ENCODE results near the gene ZNF675.
"Not testable (repeated sequence)": the region's sequence is repeated elsewhere in the genome, so short reads cannot be mapped to it uniquely, and the experiment has no call there.

The ZNF675 gene

DNA sequence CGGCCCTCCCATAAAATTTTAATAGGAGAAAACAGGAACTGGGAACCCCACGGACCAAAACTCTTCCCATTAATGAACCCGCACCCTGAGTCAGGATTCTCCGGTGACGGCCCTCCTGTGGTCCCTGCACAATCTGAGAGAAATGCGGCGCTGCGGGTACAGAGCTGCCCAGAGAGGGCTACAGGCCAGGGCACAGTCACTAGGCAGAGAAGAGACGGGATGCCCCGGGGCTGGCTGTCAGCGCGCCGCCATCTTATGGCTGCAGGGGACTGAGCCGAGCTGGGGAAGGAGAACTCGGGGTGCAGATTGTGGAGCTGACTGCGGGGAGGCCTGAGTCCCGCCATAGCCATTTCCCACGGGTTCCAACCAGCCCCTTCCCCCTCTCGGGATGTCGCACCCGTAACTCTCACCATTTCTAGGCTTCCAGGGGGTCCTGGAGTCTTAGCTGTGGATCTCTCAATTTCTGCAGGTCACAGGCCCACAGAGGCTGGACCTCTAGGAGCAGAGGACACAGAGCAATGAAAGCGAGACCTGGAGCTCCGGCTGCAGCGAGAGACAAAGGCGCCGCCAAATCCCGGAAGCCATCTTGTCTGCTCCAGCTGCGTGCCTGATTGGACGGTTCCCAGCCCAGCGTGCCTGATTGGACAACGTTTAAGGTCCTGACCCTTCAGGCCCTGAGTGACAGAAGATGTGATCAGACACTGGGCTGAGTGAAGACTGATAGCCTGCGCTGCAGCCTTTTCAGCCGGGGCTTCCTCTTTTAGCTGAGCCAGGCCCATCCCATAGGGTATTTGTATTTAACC lies at the start of gene ZNF675:
Gene ZNF675 (minus strand): TSS at position 592 of the 803 bp plus-strand sequence. CDS start 179 bp downstream, at position 413.
- peak; percentile 96 for DNase-seq

DNA sequence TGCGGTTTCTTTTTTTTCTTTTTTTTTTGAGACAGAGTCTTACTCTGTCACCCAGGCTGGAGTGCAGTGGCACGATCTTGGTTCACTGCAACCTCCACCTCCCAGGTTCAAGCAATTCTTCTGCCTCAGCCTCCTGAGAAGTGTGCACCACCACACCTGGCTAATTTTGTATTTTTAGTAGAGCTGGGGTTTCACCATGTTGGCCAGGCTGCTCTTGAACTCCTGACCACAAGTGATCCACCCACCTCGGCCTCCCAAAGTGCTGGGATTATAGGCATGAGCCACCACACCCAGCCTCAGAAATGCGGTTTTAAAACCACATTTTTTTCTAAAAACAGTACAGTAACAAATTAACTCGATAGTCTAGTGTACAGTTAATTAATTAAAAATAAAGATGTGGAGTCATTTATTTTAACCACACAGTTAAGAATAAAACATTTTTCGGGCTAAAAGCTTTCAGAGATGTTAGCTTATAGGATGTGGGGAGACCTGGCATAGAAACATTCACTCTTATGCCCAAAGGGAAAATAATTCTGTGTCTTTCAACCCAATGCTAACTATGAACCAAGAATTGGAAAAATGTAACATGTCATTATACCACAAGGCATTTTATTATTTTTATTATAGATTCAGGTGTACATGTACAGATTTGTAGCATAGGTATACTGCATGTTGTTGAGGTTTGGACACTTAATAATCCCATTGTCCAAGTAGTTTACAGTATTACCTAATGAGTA lies 43.9 kb upstream of the ZNF675 start:
- not testable (repeated sequence) for DNase-seq

DNA sequence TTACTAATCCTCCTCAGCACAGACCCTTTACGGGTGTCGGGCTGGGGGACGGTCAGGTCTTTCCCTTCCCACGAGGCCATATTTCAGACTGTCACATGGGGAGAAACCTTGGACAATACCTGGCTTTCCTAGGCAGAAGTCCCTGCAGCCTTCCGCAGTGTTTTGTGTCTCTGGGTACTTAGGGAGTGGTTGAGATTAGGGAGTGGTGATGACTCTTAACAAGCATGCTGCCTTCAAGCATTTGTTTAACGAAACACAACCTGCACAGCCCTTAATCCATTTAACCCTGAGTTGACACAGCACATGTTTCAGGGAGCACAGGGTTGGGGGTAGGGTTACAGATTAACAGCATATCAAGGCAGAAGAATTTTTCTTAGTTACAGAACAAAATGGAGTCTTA lies 37.1 kb upstream of the ZNF675 start:
- DNase-seq = not testable (repeated sequence)

DNA sequence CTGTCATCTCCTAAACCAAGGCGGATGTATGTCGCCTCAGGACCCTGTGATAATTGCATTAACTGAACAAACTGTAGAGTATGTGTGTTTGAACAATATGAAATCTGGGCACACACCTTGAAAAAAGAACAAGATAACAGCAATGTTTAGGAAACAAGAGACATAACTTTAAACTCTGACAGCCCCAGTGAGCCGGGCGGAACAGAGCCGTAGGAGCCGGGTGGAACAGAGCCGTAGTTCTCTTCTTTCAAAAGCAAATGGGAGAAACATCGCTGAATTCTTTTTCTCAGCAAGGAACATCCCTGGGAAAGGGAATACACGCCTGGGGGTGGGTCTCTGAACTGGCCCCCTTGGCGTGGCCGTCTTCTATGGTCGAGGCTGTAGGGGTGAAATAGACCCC lies 31.8 kb upstream of the ZNF675 start:
- DNase-seq = no peak

DNA sequence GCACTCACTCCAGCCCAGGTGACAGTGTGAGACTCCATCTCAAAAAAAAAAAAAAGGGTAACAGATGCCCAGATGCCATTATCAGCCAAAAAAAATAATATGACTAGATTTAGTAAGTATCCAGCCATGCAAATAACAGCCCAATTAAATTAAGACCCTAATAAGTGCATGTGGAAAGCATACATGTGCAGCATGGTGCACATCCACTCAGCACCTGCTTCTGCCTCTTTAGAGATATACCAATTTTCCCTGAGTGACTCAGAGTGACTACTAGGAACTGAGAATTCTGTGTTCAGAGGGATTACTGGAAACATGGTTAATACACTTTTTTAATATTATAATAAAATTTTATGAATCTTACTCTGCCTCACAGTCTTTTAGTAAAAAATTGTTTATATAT lies 29.8 kb upstream of the ZNF675 start:
- no peak for DNase-seq

DNA sequence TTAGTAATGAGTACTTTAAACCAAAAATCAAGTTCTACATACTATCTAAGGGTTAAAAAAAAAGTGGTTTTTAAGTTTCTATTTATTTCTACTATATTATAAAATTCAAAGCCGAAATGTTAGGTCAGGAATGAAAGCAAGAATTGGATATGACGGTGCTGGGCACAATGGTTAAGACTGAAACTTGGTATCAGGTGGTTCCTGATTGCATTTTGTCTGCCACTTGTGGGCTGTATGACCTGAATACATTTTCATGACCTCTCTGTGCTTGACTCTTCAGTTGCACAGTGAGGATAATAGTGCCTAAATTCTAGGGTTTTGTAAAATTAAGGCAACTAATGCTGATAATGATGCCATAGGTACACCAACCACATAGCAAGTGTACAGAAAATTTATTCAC lies 22.3 kb upstream of the ZNF675 start:
- no peak for DNase-seq

DNA sequence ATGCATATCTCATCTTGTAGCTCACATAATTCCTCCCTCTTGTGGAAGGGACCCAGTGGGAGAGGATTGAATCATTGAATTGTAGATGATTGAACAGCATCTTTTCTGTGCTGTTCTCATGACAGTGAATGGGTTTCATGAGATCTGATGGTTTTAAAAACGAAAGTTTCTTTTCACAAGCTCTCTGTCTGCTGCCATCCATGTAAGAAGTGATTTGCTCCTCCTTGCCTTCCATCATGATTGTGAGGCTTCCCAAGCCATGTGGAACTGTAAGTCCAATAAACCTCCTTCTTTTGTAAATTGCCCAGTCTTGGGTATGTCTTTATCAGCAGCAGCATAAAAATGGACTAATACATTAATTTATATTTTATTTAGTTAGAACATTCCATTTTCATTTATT lies 19.6 kb upstream of the ZNF675 start:
- DNase-seq = no peak

DNA sequence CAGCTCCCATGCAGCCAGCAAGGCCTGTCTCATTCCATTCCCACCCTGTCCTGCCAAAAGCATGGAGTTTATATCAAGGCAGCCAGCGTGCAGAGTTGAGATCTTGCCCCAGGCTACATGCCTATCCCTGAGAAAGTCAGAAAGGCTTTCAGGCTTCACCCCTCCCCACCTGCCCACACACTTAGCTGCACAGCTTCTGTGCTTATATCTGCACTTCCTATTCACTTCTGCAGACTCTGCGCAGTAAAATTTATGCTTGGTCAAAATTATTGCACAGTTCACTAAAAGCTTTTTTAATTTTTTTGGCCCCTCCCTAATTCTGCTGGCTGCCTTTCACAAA lies 12.5 kb upstream of the ZNF675 start:
- DNase-seq = no peak

DNA sequence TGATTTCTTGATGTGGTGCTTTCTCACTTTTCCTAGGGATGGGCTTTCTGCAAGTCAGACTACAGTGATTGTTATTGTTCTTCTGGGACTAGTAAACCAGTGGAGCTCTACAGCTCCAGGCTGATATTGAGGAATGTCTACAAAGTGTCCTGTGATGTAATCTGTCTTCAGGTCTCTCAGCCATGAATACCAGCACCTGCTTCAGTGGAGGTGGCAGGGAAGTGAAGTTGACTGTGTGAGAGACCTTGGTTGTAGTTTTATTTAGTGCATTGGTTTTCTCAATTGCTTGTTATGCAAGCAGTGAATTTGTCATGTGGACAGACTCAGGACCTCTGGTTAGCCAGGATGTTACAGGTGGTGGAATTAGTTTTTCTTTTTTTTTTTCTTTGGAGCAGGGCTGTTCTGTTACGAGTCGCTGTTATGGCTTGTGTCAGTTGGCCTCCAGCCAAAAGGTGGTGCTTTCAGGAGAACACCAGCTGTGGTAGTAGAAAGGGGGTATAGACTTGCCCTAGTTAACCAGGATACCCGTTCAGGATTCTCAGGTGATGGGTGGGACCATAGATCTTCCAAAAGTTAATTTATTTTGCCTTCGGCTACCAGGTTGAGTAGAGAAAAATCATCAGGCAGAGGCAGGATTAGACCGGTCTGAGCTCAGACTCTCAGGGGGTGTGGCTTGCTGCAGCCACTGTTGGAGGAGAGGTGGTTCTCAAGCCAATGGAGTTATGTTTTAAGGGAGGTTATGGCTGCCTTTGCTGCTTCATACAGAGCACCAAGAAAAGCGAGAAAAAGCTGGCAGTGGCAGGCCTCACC lies 11.9 kb upstream of the ZNF675 start:
- DNase-seq = no peak

DNA sequence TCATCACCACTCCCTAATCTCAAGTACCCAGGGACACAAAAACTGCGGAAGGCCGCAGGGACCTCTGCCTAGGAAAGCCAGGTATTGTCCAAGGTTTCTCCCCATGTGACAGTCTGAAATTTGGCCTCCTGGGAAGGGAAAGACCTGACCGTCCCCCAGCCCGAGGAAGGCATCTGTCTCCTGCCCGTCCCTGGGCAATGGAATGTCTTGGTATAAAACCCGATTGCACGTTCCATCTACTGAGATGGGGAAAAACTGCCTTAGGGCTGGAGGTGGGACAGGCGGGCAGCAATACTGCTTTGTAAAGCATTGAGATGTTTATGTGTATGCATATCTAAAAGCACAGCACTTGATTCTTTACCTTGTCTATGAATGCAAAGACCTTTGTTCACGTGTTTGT lies 5.9 kb upstream of the ZNF675 start:
- not testable (repeated sequence) for DNase-seq

DNA sequence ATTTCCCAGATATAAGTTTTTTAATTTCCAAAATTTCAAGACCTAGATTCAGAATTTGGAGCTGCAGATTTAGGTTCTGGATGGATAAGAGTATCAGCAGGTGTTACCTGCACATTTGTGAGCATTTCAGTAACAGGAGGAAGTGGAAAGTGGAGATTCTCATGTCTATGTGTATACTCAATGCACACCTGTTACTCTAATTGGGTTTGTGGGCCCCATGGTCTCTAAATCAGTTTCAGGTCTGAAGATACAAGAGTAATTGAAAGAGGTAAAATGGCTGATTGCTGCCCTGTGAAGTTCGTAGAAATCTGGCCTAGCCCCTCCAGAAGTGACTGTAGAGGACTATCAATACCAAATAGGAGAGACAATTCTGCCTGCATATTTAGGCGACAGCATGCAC lies 13.9 kb downstream of the ZNF675 start:
- DNase-seq = no peak

DNA sequence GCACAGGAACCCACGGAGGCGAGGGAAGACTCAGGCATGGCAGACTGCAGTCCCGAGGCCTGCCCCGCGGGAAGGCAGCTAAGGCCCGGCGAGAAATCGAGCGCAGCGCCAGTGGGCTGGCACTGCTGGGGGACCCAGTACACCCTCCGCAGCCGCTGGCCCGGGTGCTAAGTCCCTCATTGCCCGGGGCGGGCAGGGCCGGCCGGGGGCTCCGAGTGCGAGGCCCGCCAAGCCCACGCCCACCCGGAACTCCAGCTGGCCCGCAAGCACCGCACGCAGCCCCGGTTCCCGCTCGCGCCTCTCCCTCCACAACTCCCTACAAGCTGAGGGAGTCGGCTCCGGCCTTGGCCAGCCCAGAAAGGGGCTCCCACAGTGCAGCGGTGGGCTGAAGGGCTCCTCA lies 18.4 kb downstream of the ZNF675 start:
- DNase-seq = not testable (repeated sequence)

DNA sequence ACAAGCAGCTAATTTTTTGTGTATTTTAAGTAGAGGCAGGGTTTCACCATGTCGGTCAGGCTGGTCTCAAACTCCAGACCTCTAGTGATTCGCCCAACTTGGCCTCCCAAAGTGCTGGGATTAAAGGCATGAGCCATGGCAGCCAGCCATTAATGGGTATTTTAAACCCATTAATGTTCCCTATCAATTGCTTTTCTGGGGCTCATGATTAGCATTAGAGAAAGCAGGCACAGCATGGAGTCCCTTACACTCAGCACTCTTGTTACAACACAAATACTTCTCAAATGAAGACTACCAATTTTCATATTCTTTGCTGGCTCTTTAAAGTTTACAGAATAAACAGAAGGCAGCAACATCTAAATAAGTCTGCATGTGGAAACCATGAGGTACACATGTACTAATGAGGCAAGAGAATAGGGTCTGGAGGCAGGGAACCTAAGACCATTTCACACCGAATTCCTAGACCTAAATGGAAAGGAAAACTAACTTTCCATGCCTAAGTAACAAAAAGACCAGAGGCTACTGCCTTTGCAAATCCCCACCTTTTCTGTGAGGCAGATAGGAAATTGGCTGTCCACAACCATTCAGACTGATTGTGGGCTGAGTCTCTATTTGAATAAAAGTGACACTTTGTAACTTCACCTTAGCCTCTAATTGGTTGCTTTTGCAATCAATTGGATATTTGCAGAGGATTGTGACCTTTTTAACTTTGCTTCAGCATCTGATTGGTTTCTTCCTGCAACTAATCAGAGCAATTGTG lies 21.2 kb downstream of the ZNF675 start:
- DNase-seq = no peak

DNA sequence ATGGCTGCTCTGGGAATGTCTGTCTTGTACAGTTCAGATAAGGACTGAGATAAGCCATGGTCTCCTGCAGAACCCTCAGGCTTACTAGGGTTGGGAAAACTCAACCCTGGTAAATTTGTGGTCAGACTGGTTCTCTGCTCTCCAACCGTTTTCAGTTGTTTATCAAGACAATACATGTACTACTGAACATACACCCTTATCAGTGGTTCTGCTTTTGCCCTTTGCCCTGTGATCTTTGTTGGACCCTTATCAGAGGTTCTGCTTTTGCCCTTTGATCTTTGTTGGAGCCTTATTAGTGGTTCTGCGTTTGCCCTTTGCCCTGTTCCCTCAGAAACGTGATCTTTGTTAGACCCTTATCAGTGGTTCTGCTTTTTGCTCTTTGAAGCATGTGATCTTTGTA lies 37.2 kb downstream of the ZNF675 start:
- DNase-seq = not testable (repeated sequence)

All from hematopoietic multipotent progenitor cell treated with erythropoietin and hydrocortisone succinate and interleukin-3 and kit ligand, for 6 days (in vitro differentiated cells).